SU-DHL-6 (cell line): ENCODE results near the gene DNAAF1.

Source experiments
- H2AFZ ChIP-seq: fragments of 200-600 bp; sonication (generic); 2 replicates; pipeline ENCODE4 v1.6.1; 2014; ENCODE audit warnings: low read depth, mild to moderate bottlenecking, moderate library complexity, mixed read lengths, antibody characterized with exemption, low read length; ENCODE audit not compliant: severe bottlenecking
- H3F3A ChIP-seq: fragments of 200-600 bp; shearing (Covaris generic); 2 replicates; pipeline ENCODE4 v1.6.0; 2016; ENCODE audit warnings: antibody characterized with exemption, mild to moderate bottlenecking; ENCODE audit not compliant: insufficient read depth
- H3K27ac ChIP-seq: fragments of 200-600 bp; sonication (generic); 2 replicates; pipeline ENCODE4 v1.5.1; 2016; ENCODE audit warnings: low read depth, mild to moderate bottlenecking, low read length, moderate library complexity, mixed read lengths
- H3K27me3 ChIP-seq: fragments of 200-600 bp; sonication (generic), shearing (Covaris generic); 2 replicates; pipeline ENCODE4 v1.6.0; 2014; ENCODE audit warnings: mild to moderate bottlenecking, low read length
- H3K36me3 ChIP-seq: fragments of 200-600 bp; sonication (generic); 2 replicates; pipeline ENCODE4 v1.6.1; 2014; ENCODE audit warnings: mild to moderate bottlenecking, low read length, mixed read lengths
- H3K4me2 ChIP-seq: fragments of 300-600, 200-600 bp; shearing (Covaris generic), sonication (generic); 2 replicates; pipeline ENCODE4 v1.6.0; 2014; ENCODE audit warnings: low read length, low read depth, mild to moderate bottlenecking; ENCODE audit not compliant: poor library complexity, severe bottlenecking
- H3K4me3 ChIP-seq: fragments of 200-600 bp; sonication (generic); 2 replicates; pipeline ENCODE4 v1.5.1; 2014; ENCODE audit warnings: antibody characterized with exemption, low read length, mild to moderate bottlenecking, mixed read lengths; ENCODE audit not compliant: insufficient read depth, poor library complexity, severe bottlenecking
- H3K79me2 ChIP-seq: fragments of 200-600 bp; sonication (generic); 2 replicates; pipeline ENCODE4 v1.6.1; 2014; ENCODE audit warnings: mild to moderate bottlenecking, low read length, moderate library complexity; ENCODE audit not compliant: insufficient read depth
- H3K9ac ChIP-seq: fragments of 200-600 bp; sonication (generic); 2 replicates; pipeline ENCODE4 v1.7.0; 2014; ENCODE audit warnings: mild to moderate bottlenecking, low read length
- H3K9me2 ChIP-seq: fragments of 200-600 bp; sonication (generic); replicated peaks from 2 replicates; pipeline ENCODE4 v1.6.1; 2014; ENCODE audit warnings: low read length; ENCODE audit not compliant: insufficient read depth
- H3K9me3 ChIP-seq: fragments of 200-600 bp; sonication (generic); 2 replicates; pipeline ENCODE4 v1.6.1; 2014; ENCODE audit warnings: low read length, mixed read lengths; ENCODE audit not compliant: insufficient read depth
- H4K20me1 ChIP-seq: fragments of 200-600 bp; sonication (generic); 2 replicates; pipeline ENCODE4 v1.6.1; 2014; ENCODE audit warnings: low read depth, mild to moderate bottlenecking, antibody characterized with exemption, low read length, moderate library complexity, mixed read lengths
- CTCF ChIP-seq: fragments of 200-600 bp; sonication (generic); IDR thresholded peaks from one replicate; pipeline ENCODE4 v1.5.1; 2017; ENCODE audit warnings: antibody characterized with exemption, mild to moderate bottlenecking, low read length, moderate library complexity; ENCODE audit not compliant: insufficient read depth, poor library complexity, severe bottlenecking
- EZH2phosphoT487 ChIP-seq: fragments of 200-600 bp; sonication (generic), shearing (Covaris generic); conservative IDR thresholded peaks from 2 replicates; pipeline ENCODE4 v1.6.1; 2018; ENCODE audit warnings: mild to moderate bottlenecking, antibody characterized with exemption, low read length, moderate library complexity, mixed read lengths

The DNAAF1 gene

DNA sequence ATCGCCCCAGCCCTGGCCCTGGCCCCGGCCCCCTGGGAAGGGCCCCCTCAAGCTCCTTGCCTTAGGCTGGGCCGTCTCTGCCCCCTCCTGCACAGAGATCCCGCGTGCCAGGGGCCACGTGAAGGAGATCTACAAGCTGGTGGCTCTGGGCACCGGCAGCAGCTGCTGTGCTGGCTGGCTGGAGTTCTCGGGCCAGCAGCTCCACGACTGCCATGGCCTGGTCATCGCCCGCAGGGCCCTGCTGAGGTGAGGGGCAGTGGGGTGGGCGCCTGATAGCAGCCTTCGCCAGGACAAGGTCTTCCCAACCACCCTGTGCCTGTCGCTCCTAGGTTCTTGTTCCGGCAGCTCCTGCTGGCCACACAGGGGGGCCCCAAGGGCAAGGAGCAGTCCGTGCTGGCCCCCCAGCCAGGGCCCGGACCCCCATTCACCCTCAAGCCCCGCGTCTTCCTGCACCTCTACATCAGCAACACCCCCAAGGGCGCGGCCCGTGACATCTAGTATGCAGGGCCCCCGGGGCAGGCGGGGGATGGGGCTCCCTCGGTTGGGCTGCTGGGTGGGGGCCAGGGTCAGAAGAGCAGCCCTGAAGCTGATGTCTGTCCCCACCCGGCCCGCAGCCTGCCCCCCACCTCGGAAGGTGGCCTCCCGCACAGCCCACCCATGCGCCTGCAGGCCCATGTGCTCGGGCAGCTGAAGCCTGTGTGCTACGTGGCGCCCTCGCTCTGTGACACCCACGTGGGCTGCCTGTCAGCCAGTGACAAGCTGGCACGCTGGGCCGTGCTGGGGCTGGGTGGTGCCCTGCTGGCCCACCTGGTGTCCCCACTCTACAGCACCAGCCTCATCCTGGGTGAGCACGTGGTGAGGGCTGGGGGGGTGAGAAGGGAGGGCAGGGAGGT is 50.3 kb downstream of the DNAAF1 start:
- Histone ChIP-seq H3K27ac (no peak overlapping the region), H4K20me1 (no peaks in the 10 kb centered on the region), H3K9ac (no peak overlapping the region), H3K79me2 (no peaks in the 10 kb centered on the region), H2AFZ (no peak overlapping the region), H3K4me3 (no peak overlapping the region), H3K9me3 (no peaks in the 10 kb centered on the region), H3K36me3 (no peaks in the 10 kb centered on the region), H3K9me2 (no peaks in the 10 kb centered on the region), H3K4me2 (no peak overlapping the region), H3F3A (no peaks in the 10 kb centered on the region), H3K27me3 (no peaks in the 10 kb centered on the region)
- TF ChIP-seq EZH2phosphoT487 (no peak), CTCF (no peak)

- H3K79me2 ChIP-seq = no peaks in the 10 kb centered on the region
- no peak overlapping the region for H2AFZ ChIP-seq
- H3F3A ChIP-seq = no peaks in the 10 kb centered on the region
- H3K9me2 ChIP-seq = no peaks in the 10 kb centered on the region
- H3K27me3 ChIP-seq = no peaks in the 10 kb centered on the region
- no peaks in the 10 kb centered on the region for H3K36me3 ChIP-seq
- H3K9ac ChIP-seq = no peak overlapping the region
- no peaks in the 10 kb centered on the region for H4K20me1 ChIP-seq
- H3K27ac ChIP-seq = no peak overlapping the region
- H3K9me3 ChIP-seq = no peaks in the 10 kb centered on the region
- H3K4me2 ChIP-seq = no peak overlapping the region
- H3K4me3 ChIP-seq = no peak overlapping the region
- TF ChIP-seq EZH2phosphoT487 (no peak), CTCF (no peak)
Observed at GRCh38 chr16:84196101-84196500, 51.0 kb downstream of the DNAAF1 start.

- no peaks in the 10 kb centered on the region for H3K9me2 ChIP-seq
- no peaks in the 10 kb centered on the region for H3K27me3 ChIP-seq
- no peaks in the 10 kb centered on the region for H3K9me3 ChIP-seq
- H3F3A ChIP-seq = no peaks in the 10 kb centered on the region
- no peak overlapping the region for H3K4me2 ChIP-seq
- no peaks in the 10 kb centered on the region for H4K20me1 ChIP-seq
- no peak overlapping the region for H3K9ac ChIP-seq
- no peak overlapping the region for H2AFZ ChIP-seq
- no peaks in the 10 kb centered on the region for H3K36me3 ChIP-seq
- H3K79me2 ChIP-seq = no peaks in the 10 kb centered on the region
- no peak overlapping the region for H3K4me3 ChIP-seq
- no peak overlapping the region for H3K27ac ChIP-seq
- TF ChIP-seq CTCF (no peak), EZH2phosphoT487 (no peak)
Observed at GRCh38 chr16:84196727-84197394, 51.8 kb downstream of the DNAAF1 start.
